GM10266 (cell line): ENCODE results near the gene MAP1LC3A.

Source experiments
- DNase-seq: peaks from one replicate; pipeline ENCODE4 v3.0.0; 2012; ENCODE audit errors: extremely low spot score
- TF ChIP-seq, protein P1 (sequence below): IDR thresholded peaks from 2 replicates; pipeline ENCODE4 v1.5.1; 2012; ENCODE audit warnings: mild to moderate bottlenecking, low read depth; ENCODE audit not compliant: control insufficient read depth, insufficient read depth; ENCODE audit errors: missing control alignments

Gene MAP1LC3A

DNA sequence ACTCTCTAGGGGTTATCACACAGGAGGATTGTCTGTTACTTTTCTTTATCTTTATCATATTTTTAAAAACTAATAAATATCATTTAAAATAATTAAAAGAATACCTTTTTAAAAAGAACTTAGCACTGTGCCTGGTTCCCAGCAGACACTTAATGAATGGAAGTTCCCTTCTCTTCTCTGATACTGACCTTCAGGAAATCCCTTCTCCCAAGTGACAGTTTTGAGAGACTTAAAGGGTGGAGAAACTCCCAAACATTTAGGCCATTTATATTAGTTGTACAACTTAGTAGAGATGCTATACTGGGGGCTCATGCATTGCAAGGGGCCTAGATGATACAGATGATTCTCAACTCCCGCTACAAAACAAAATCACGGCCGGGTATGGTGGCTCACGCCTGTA lies 18.5 kb downstream of the MAP1LC3A start:
- TF ChIP-seq, protein P1, sequence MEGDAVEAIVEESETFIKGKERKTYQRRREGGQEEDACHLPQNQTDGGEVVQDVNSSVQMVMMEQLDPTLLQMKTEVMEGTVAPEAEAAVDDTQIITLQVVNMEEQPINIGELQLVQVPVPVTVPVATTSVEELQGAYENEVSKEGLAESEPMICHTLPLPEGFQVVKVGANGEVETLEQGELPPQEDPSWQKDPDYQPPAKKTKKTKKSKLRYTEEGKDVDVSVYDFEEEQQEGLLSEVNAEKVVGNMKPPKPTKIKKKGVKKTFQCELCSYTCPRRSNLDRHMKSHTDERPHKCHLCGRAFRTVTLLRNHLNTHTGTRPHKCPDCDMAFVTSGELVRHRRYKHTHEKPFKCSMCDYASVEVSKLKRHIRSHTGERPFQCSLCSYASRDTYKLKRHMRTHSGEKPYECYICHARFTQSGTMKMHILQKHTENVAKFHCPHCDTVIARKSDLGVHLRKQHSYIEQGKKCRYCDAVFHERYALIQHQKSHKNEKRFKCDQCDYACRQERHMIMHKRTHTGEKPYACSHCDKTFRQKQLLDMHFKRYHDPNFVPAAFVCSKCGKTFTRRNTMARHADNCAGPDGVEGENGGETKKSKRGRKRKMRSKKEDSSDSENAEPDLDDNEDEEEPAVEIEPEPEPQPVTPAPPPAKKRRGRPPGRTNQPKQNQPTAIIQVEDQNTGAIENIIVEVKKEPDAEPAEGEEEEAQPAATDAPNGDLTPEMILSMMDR = no peak
- no peak for DNase-seq

DNA sequence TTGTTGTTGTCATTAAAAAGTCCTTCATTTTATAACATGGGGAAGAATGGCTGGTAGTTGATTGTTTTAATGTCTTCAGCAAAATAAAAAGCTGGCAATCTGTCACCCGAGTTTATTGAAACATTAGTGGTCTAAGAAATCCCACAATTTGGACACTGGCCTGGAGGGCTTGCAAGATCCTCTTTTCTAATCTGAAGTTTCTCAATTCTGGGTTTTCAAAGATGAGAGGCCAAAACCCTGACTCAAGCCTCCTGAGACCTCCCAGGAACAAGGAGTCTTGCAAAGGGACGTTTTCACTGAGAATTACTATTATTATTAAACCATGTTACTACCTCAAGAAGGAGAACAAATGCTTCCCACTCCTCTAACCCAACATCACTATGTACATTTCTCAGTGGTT lies 19.5 kb downstream of the MAP1LC3A start:
- no peak for DNase-seq
- TF ChIP-seq, protein P1 = no peak

DNA sequence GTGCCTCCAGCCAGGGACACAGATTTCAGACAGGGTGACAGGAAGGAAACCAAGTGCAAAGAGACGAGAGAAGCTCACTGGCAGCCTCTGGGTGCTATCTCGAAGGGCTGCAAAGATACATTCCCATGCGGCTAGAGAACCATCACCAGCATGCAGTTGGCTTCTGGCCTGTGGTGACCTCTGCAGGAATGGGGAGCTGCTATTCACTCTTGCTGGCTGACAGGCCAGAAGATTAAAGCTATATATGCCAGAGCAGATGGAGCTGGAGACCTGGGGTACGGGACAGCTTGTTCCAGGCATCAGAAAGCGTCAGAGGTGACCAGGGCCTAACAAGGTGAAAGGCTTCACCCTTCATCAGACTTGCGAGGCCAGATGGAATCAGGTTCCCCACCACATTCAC lies 20.0 kb downstream of the MAP1LC3A start:
- TF ChIP-seq, protein P1 = no peak
- no peak for DNase-seq

DNA sequence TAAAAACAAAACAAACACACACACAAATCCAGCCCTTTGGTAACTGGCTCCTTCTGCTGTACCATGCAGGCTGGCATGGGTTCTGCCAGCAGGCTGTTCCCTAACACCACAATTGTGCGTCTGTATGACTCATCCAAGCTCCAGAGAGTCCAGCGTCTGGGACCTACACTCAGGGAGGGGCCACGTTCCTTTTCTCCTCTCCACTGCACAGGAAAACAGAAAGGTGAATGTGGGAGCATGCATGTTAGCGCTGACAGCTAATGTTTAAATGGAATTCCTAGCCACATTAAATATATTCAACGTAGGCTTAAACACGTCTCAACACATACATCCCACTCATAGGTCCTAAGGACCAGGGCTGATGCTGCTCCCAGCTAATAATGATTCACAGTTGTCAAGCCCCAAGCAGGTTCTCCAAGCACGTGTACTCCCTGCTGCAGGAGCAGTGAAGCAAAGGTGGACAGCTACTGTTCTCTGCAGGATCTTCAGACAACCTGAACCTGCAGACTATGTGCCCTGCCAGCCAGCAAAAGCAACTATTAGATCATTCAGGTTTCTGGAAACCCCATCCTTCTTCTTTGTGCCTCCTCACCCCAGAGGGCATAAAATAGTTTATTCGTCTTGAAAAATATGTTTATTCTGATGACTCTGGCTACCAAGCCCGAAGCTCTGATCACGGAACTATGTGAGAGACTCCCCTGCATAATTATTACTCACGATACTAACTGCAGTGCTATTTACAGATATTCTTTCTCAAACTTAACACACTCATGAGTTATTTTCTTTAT lies 20.9 kb downstream of the MAP1LC3A start:
- TF ChIP-seq, protein P1 = no peak
- no peak for DNase-seq

DNA sequence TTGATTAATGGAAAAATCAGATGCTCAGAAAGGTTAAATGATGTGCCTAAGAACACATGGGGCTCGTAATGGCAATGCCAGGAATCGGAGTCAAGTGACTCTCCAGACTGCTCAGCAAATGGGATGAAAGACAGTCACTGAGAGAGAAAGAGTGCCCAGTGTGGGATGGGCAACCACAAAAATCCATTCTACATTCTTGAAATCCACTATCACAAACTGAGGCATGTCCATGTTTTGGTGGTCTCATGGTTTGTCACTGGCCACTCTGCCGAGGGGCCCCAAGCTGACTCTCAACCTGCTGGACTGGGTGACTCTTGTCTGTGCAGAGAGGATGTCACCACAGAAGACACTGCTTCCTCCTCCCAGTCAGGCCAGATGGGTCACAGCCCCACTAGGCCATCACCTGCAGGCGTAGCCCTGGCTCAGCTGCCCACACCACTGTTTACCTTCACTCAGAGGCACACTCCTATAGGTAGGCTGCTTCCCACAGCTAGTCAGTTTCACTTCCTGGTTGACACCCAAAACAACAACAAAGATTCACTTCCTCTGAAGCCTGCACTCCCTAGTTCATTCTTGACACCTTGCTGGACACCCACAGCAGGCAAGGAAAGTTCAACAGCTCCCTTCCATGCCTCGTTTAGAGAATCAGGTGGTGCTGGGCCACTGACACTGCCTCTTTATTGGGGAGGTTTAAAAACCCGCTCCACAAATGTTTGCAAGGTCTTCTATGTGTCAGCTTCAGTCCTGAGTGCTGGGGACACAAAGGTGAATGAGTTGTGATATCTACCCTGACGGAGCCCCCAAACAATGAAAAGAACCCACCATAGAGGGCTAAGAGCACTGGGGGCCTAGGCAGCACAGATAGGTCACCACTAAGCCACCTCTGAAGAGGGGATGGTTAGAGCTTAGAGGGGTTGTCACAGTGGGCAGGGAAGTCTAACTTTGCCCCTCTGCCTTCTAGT lies 21.7 kb downstream of the MAP1LC3A start:
- TF ChIP-seq, protein P1 = no peak
- no peak for DNase-seq

DNA sequence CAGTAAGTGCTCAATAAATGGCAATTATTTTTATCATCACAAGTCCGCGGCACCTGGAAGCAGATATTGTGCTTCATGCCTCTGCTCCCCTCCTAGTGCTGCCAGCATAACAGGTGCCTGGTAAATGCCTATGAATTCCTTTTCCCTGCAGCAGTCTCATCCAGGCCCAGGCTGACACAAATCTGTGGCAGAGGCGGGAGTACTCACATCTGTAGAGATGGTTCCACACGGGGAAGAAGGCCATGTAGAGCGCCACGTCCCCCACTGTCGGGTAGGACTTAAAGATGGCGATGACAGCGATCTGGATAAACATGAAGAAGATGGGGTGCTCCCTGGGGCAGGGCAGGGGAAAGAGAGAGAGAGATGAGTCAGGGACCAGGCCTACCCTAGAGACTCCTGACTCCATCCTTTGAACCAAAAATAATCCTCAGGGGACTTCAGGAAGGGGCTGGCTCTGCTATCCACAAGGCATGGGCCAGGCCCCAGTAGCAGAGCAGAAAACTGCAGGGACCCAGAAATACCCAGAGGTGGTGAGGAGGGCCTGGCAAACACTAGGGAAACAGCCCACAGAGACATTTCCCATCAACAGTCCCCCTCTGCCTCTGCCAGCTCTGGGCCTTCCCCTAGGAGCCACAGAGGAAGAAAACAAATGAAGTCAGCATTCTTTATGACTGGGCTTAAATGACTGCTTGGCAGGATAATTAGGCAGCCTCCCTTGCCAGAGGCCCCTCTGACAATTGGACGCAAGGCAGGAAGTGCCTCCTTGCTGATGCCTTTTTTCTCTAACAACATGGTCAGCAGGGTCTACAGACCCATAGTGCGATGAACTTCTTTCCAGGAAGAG lies 23.0 kb downstream of the MAP1LC3A start:
- no peak for DNase-seq
- TF ChIP-seq, protein P1 = no peak
